Stimulated activated CD4-positive, alpha-beta T cell treated with anti-CD3 and anti-CD28 coated beads, Interleukin-4, amount 100 ng/mL, for 4 hours (primary cell): ENCODE results near the gene GBE1.

Source experiments
- DNase-seq, 2 experiments: peaks; one replicate each; pipeline ENCODE4 v3.0.0-alpha.2; 2020

Gene GBE1

GRCh38 chr3:81696090-81696489 lies 65.4 kb downstream of the GBE1 start:
- no peak for DNase-seq

GRCh38 chr3:81695302-81695701 lies 66.1 kb downstream of the GBE1 start:
- no peak for DNase-seq

GRCh38 chr3:81694662-81695061 lies 66.8 kb downstream of the GBE1 start:
- DNase-seq, result no peak

- no peak for DNase-seq
These were observed 68.7 kb downstream of the GBE1 start for GRCh38 chr3:81692766-81693165.

- no peak for DNase-seq
These were observed 71.8 kb downstream of the GBE1 start for GRCh38 chr3:81689617-81690016.

GRCh38 chr3:81684751-81685395 lies 76.6 kb downstream of the GBE1 start:
- no peak for DNase-seq

GRCh38 chr3:81676706-81677456 lies 84.6 kb downstream of the GBE1 start:
- no peak for DNase-seq

- no peak for DNase-seq
These were observed 86.8 kb downstream of the GBE1 start for GRCh38 chr3:81674690-81675089.

- DNase-seq, result no peak
These were observed 93.2 kb downstream of the GBE1 start for GRCh38 chr3:81668283-81668682.

GRCh38 chr3:81666502-81667121 lies 94.8 kb downstream of the GBE1 start:
- DNase-seq, result no peak

- no peak for DNase-seq
These were observed 98.3 kb downstream of the GBE1 start for GRCh38 chr3:81663114-81663513.

- DNase-seq, result no peak
These were observed 101.4 kb downstream of the GBE1 start for GRCh38 chr3:81660036-81660435.

GRCh38 chr3:81658322-81658997 lies 103.0 kb downstream of the GBE1 start:
- DNase-seq, result no peak

- DNase-seq, result no peak
These were observed 110.3 kb downstream of the GBE1 start for GRCh38 chr3:81651139-81651538.

- no peak for DNase-seq
These were observed 111.3 kb downstream of the GBE1 start for GRCh38 chr3:81650187-81650586.

- DNase-seq, result no peak
These were observed 116.2 kb downstream of the GBE1 start for GRCh38 chr3:81645248-81645647.

GRCh38 chr3:81643721-81644120 lies 117.7 kb downstream of the GBE1 start:
- DNase-seq, result no peak

GRCh38 chr3:81638480-81638879 lies 123.0 kb downstream of the GBE1 start:
- no peak for DNase-seq

- no peak for DNase-seq
These were observed 128.8 kb downstream of the GBE1 start for GRCh38 chr3:81632659-81633058.

- no peak for DNase-seq
These were observed 136.7 kb downstream of the GBE1 start for GRCh38 chr3:81624756-81625155.

GRCh38 chr3:81622395-81622794 lies 139.1 kb downstream of the GBE1 start:
- no peak for DNase-seq

- DNase-seq, result no peak
These were observed 140.2 kb downstream of the GBE1 start for GRCh38 chr3:81621277-81621676.

- DNase-seq, result no peak
These were observed 140.6 kb downstream of the GBE1 start for GRCh38 chr3:81620849-81621248.

- no peak for DNase-seq
These were observed 148.7 kb downstream of the GBE1 start for GRCh38 chr3:81612768-81613167.
